ENCODE measurements around the gene SLC4A9. TPM values are rescaled to one million over a fixed set of nuclear protein-coding genes. Genes with fewer than 3 reads are reported as not detected.

SLC4A9 gene
- total and polyA plus RNA-seq, 2 donors from 2014 or later = 2.5 to 29.9 TPM

DNA sequence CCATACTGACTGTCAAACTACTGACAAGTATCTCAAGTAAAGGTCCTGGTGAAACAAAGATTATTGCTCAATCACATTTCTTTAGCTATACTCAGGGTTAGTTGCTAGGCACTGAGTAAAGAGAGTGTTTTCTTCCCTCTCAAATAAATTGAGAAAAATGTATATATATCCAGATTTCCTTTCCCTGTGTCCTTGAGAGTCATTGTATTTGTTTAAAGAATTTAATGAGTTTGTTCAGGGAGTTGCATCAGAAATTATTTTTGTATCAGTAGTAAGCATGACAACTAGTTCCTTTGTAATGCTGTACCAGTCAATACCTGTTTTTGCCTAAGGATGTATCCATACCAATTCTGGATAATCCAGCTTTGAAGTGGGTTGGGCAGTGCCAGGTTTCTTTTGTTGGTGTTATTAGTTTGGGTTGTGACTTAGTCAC is 38.4 kb downstream of the SLC4A9 start:
- no peak for DNase-seq
- Histone ChIP-seq H3K9me3 (ENCODE audit: control insufficient read depth in 2 of 3, insufficient read depth in 1 of 3, low read length in 3 of 3) (no peaks in the 10 kb centered on the region), H3K4me1 (ENCODE audit: control insufficient read depth in 2 of 3, insufficient read depth in 2 of 3, low read depth in 1 of 3, low read length in 3 of 3) (peaks cover 0 to 2% (median 0%) of the 10 kb centered on the region in 3 donors), H3K9ac (ENCODE audit: low read length in 3 of 3) (no peak overlapping the region), H3K4me3 (ENCODE audit: low read length in 3 of 3) (no peak overlapping the region), H3K27me3 (ENCODE audit: control insufficient read depth, insufficient read depth, low read length) (no peaks in the 10 kb centered on the region), H3K36me3 (ENCODE audit: control insufficient read depth in 2 of 3, insufficient read depth in 3 of 3, low read length in 3 of 3) (no peaks in the 10 kb centered on the region), H3K27ac (ENCODE audit: low read depth in 2 of 2, low read length in 2 of 2) (no peak overlapping the region)
- TF ChIP-seq, protein P1, sequence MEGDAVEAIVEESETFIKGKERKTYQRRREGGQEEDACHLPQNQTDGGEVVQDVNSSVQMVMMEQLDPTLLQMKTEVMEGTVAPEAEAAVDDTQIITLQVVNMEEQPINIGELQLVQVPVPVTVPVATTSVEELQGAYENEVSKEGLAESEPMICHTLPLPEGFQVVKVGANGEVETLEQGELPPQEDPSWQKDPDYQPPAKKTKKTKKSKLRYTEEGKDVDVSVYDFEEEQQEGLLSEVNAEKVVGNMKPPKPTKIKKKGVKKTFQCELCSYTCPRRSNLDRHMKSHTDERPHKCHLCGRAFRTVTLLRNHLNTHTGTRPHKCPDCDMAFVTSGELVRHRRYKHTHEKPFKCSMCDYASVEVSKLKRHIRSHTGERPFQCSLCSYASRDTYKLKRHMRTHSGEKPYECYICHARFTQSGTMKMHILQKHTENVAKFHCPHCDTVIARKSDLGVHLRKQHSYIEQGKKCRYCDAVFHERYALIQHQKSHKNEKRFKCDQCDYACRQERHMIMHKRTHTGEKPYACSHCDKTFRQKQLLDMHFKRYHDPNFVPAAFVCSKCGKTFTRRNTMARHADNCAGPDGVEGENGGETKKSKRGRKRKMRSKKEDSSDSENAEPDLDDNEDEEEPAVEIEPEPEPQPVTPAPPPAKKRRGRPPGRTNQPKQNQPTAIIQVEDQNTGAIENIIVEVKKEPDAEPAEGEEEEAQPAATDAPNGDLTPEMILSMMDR (IDR thresholded peaks at IDR 0.05; ENCODE audit: borderline replicate concordance, extremely low read depth, insufficient read depth) = no peak
- intact Hi-C loops (cut with DNase I) = no loop called here
- FAIRE-seq = no peak

DNA sequence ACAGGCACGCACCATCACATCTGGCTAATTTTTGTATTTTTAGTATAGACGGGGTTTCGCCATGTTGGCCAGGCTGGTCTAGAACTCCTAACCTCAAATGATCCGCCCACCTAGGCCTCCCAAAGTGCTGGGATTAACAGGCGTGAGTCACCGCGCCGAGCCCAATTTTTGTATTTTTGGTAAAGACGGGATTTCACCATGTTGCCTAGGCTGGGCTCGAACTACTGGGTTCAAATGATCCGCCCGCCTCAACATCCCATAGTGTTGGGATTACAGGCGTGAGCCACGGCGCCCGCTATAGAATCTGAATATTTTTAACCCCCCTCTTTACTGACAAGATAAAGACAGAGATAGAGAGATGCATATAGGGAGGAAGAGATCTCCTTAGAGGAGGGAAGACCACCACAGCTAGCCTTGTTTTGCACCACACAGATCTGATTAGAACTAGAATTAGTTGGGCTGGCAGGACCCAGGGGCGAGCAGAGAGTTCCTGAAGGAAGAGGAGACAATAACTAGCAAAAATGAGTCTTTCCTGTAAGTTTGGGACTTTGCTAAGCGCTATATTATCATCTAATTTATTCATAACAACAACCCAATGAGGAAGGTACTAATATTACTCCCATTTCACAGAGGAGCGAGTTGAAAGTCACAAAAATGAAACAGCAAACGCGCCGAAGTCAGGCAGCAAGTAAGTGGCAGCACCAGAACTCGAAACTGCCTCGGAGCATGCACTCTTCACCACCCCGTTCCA is 40.2 kb downstream of the SLC4A9 start:
- DNase-seq = peak in 1 of 5 donors; percentile 54
- TF ChIP-seq, protein P1 (IDR thresholded peaks at IDR 0.05; ENCODE audit: borderline replicate concordance, extremely low read depth, insufficient read depth) = no peak
- intact Hi-C loops (cut with DNase I) = no loop called here

DNA sequence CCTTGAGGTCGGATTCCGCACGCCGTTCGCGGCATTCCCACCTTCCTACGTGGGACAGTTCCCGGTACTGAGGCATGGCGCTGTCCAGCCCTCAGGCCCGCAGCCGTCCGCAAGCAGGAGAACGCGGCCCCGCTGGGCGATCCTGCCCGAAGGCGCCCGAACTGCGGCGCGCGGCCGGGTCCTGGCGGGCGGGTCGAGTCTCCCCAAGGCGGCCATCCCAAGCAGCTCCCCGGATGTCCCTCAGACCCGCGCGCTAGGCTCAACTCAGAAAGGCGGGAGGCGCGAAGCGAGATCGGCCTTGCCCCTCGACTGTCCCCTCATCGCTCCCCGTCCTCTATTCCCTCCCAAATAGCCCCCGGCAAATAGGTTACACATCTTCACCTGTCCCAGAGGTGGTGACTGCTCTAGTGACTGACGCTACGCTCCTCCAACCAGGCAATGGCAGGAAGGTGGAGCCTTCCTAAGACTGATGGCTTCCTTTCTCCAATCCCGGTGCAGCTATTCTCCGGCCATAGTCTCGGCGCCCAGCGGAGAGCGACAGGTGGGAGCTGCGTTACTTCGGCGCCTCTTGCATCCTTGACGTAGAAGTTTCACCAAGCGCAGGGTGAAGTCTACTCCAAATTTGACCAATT is 40.9 kb downstream of the SLC4A9 start:
- H3K27ac ChIP-seq (ENCODE audit: low read depth in 2 of 2, low read length in 2 of 2) = peak overlapping the region; percentile 84 to 94
- TF ChIP-seq, protein P1 (IDR thresholded peaks at IDR 0.05; ENCODE audit: borderline replicate concordance, extremely low read depth, insufficient read depth) = no peak
- no peaks in the 10 kb centered on the region for H3K9me3 ChIP-seq (ENCODE audit: control insufficient read depth in 2 of 3, insufficient read depth in 1 of 3, low read length in 3 of 3)
- FAIRE-seq = no peak
- peak overlapping the region; percentile 86 to 96 (median 94) for H3K4me3 ChIP-seq (ENCODE audit: low read length in 3 of 3)
- peak overlapping the region; percentile 65 to 91 (median 87) for H3K9ac ChIP-seq (ENCODE audit: low read length in 3 of 3)
- peak; percentile 93 to 99 (median 96) for DNase-seq
- intact Hi-C loops (cut with DNase I) = no loop called here
- H3K27me3 ChIP-seq (ENCODE audit: control insufficient read depth, insufficient read depth, low read length) = no peaks in the 10 kb centered on the region
- H3K36me3 ChIP-seq (ENCODE audit: control insufficient read depth in 2 of 3, insufficient read depth in 3 of 3, low read length in 3 of 3) = no peaks in the 10 kb centered on the region
- peaks cover 0 to 9% (median 5%) of the 10 kb centered on the region in 3 donors for H3K4me1 ChIP-seq (ENCODE audit: control insufficient read depth in 2 of 3, insufficient read depth in 2 of 3, low read depth in 1 of 3, low read length in 3 of 3)

More for the DNA sequence above, 40.2 kb downstream of the SLC4A9 start:
- Histone ChIP-seq H3K27me3 (ENCODE audit: control insufficient read depth, insufficient read depth, low read length) (no peaks in the 10 kb centered on the region), H3K9me3 (ENCODE audit: control insufficient read depth in 2 of 3, insufficient read depth in 1 of 3, low read length in 3 of 3) (no peaks in the 10 kb centered on the region), H3K9ac (ENCODE audit: low read length in 3 of 3) (peak overlapping the region; percentile 41 to 91 (median 65)), H3K27ac (ENCODE audit: low read depth in 2 of 2, low read length in 2 of 2) (peak overlapping the region; percentile 84 to 94), H3K4me1 (ENCODE audit: control insufficient read depth in 2 of 3, insufficient read depth in 2 of 3, low read depth in 1 of 3, low read length in 3 of 3) (peaks cover 0 to 9% (median 5%) of the 10 kb centered on the region in 3 donors), H3K36me3 (ENCODE audit: control insufficient read depth in 2 of 3, insufficient read depth in 3 of 3, low read length in 3 of 3) (no peaks in the 10 kb centered on the region), H3K4me3 (ENCODE audit: low read length in 3 of 3) (peak overlapping the region; percentile 86 to 96 (median 94))
- FAIRE-seq = no peak

Measured in kidney (tissue), 14 donors.